Muscle of leg (tissue), 11 donors: ENCODE measurements around the gene RAB36. TPM values are rescaled to one million over a fixed set of nuclear protein-coding genes. Genes with fewer than 3 reads are reported as not detected.

ENCODE experiments used
- DNase-seq: peaks from one replicate; pipeline ENCODE4 v3.0.0; 2013
- H3K27ac ChIP-seq: one replicate; pipeline ENCODE4 v1.5.1; 2013; ENCODE audit warnings: mild to moderate bottlenecking, low read length, control low read depth
- H3K27me3 ChIP-seq: one replicate; pipeline ENCODE4 v1.6.1; 2013; ENCODE audit warnings: low read length; ENCODE audit not compliant: control insufficient read depth, insufficient read depth
- H3K36me3 ChIP-seq: one replicate; pipeline ENCODE4 v1.6.1; 2013; ENCODE audit warnings: low read length; ENCODE audit not compliant: control insufficient read depth, insufficient read depth
- H3K4me1 ChIP-seq: one replicate; pipeline ENCODE4 v1.6.1; 2013; ENCODE audit warnings: low read length; ENCODE audit not compliant: control insufficient read depth, insufficient read depth
- H3K4me3 ChIP-seq: one replicate; pipeline ENCODE4 v1.5.1; 2013; ENCODE audit warnings: low read length, control low read depth
- H3K9me3 ChIP-seq: replicated peaks from 2 replicates; pipeline ENCODE4 v1.6.1; 2013; ENCODE audit warnings: low read depth, low read length; ENCODE audit not compliant: control insufficient read depth
- WGBS: methylation state at CpG from one replicate; pipeline ENCODE4 v1.1.5; 2013; ENCODE audit warnings: missing lambda C conversion rate; ENCODE audit not compliant: insufficient coverage; 5-methylcytosine and 5-hydroxymethylcytosine counted together
- polyA plus RNA-seq, 8 donors: library from polyadenylated mRNA; unstranded; fragments of 120-200 nt; gene quantifications; one replicate each; pipeline versions ENCODE4 v1.2.1 to v1.2.3, GENCODE V29; 2013; ENCODE audit warnings: inconsistent platforms in 1 of 8, low replicate concordance in 1 of 8; ENCODE audit not compliant: insufficient read length in 8 of 8, insufficient read depth in 1 of 8
- total RNA-seq: library from RNA; stranded (reverse); fragments of 120-200 nt; gene quantifications from one replicate; pipeline ENCODE4 v1.2.4, GENCODE V29; 2013

Gene RAB36
- total and polyA plus RNA-seq, 9 donors, result 1.0 to 2.7 (median 1.5) TPM

- Histone ChIP-seq H3K36me3 (no peaks in the 10 kb centered on the region), H3K27ac (no peak overlapping the region), H3K4me3 (no peak overlapping the region), H3K27me3 (peaks cover 7% of the 10 kb centered on the region), H3K9me3 (no peaks in the 10 kb centered on the region), H3K4me1 (peaks cover 2% of the 10 kb centered on the region)
- no peak for DNase-seq
- 89% methylated on average over 3 of the region's 4 CpGs for WGBS
Measured at GRCh38 chr22:23192558-23192957, 47.3 kb downstream of the RAB36 start.

- Histone ChIP-seq H3K27ac (no peak overlapping the region), H3K4me3 (no peak overlapping the region), H3K4me1 (peaks cover under 1% of the 10 kb centered on the region), H3K27me3 (peaks cover 7% of the 10 kb centered on the region), H3K9me3 (no peaks in the 10 kb centered on the region), H3K36me3 (no peaks in the 10 kb centered on the region)
- DNase-seq, result no peak
- WGBS, result 84% methylated on average over 2 of the region's 5 CpGs
Measured at GRCh38 chr22:23193196-23193827, 48.0 kb downstream of the RAB36 start.

GRCh38 chr22:23193882-23194281 lies 48.6 kb downstream of the RAB36 start:
- Histone ChIP-seq H3K27me3 (peaks cover 11% of the 10 kb centered on the region), H3K4me1 (no peaks in the 10 kb centered on the region), H3K27ac (no peak overlapping the region), H3K4me3 (no peak overlapping the region), H3K9me3 (no peaks in the 10 kb centered on the region), H3K36me3 (no peaks in the 10 kb centered on the region)
- 100% methylated on average over 1 of the region's 5 CpGs for WGBS
- no peak for DNase-seq

DNA sequence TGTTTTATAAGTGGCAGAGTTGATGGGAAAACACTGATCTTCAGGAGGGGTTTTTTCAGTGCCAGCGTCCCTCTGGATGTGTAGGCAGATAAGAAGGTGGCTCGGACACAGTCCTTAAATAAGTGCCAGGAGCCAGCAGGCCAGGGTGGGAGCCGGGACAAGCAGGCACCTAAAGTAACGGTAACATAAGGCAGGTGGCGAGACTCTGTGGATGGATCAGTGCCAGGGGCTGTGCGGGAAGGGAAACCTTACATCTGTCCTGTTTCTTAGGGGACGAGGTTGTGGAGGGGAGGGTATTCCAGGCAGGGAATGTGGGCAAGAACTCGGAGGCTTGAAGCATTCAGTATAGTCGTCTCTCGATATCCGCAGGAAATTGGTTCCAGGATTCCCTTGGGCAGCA lies 50.9 kb downstream of the RAB36 start:
- WGBS, result 57% methylated on average over 11 of the region's 11 CpGs
- Histone ChIP-seq H3K9me3 (no peaks in the 10 kb centered on the region), H3K4me1 (peaks cover 4% of the 10 kb centered on the region), H3K4me3 (no peak overlapping the region), H3K36me3 (no peaks in the 10 kb centered on the region), H3K27ac (no peak overlapping the region), H3K27me3 (peaks cover 21% of the 10 kb centered on the region)
- no peak for DNase-seq

DNA sequence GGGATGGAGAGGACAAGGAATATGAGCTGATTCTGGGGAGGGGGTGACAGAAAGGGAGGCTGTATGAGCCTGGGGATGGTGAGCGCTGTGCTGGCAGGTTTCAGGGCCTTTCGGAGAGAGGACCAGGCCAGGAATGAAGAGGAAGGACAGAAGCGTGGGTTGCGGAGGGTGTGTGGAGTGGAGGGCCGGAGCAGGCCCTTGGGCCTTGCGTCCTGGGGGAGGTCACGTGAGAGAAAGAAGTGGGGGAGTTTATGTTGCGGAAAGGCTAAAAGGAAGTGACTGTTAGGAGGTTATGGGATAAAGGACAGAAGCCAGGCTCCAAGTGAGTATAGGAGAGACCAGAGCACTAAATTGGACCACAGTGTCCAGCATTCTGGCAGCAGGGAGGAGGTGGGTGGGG lies 52.6 kb downstream of the RAB36 start:
- Histone ChIP-seq H3K36me3 (no peaks in the 10 kb centered on the region), H3K27me3 (peaks cover 21% of the 10 kb centered on the region), H3K27ac (no peak overlapping the region), H3K9me3 (no peaks in the 10 kb centered on the region), H3K4me3 (no peak overlapping the region), H3K4me1 (peaks cover 4% of the 10 kb centered on the region)
- 85% methylated on average over 8 of the region's 8 CpGs for WGBS
- no peak for DNase-seq

DNA sequence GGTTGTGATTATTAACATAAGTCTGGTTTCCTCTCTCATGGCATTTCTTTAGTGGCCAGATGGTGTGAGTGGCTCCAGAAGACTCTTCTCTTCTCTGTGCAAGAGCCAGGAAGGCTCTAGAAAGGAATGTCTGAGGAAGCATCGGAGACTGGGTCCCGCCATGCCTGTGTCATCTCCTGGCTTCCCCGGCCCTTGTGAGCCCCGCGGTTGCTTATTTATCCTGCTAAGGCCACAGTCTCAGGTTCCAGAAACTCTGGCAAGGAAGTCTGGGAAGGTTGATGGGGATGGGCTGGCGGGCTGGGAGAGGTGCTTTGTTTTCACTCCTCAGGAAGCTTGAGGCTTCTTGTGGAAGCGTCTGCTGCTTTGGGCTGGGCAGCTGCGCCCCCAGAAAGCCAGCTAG lies 53.9 kb downstream of the RAB36 start:
- Histone ChIP-seq H3K4me1 (peaks cover 13% of the 10 kb centered on the region), H3K27ac (no peak overlapping the region), H3K9me3 (no peaks in the 10 kb centered on the region), H3K27me3 (peaks cover 19% of the 10 kb centered on the region), H3K36me3 (no peaks in the 10 kb centered on the region), H3K4me3 (no peak overlapping the region)
- no peak for DNase-seq
- WGBS, result 41% methylated on average over 7 of the region's 8 CpGs

GRCh38 chr22:23200898-23201297 lies 55.6 kb downstream of the RAB36 start:
- WGBS, result 80% methylated on average over 3 of the region's 5 CpGs
- Histone ChIP-seq H3K4me3 (no peak overlapping the region), H3K27me3 (peaks cover 19% of the 10 kb centered on the region), H3K4me1 (peaks cover 30% of the 10 kb centered on the region), H3K9me3 (no peaks in the 10 kb centered on the region), H3K36me3 (no peaks in the 10 kb centered on the region), H3K27ac (no peak overlapping the region)
- no peak for DNase-seq

DNA sequence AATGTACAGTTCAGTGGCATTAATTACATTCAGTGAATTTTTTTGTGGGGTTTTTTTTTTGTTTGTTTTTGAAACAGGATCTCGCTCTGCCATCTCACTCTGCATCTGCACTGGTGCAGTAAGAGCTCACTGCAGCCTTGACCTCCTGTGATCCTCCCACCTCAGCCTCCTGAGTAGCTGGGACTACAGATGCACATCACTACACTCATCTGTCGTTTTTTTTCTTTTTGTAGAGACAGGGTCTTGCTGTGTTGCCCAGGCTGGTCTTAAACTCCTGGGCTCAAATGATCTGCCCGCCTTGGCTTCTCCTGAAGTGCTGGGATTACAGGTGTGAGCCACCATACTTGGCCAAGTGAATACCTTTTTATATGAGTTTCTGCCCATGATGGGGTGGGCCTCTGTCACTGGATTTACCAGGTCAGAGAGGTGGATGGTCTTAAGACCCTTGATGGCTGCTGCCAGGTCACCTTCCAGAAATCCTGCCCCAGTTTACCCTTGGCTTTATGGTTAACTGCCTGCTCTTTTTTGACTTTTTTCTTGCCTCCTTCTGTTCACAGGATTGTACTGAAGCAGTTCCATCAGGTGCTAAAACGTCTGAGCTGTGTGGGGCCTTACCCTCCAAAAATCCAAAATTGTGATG lies 57.7 kb downstream of the RAB36 start:
- Histone ChIP-seq H3K4me3 (no peak overlapping the region), H3K9me3 (no peaks in the 10 kb centered on the region), H3K36me3 (no peaks in the 10 kb centered on the region), H3K27ac (no peak overlapping the region), H3K27me3 (peaks cover 20% of the 10 kb centered on the region), H3K4me1 (peaks cover 35% of the 10 kb centered on the region)
- DNase-seq, result no peak
- 79% methylated on average over 2 of the region's 4 CpGs for WGBS

- Histone ChIP-seq H3K4me1 (peaks cover 37% of the 10 kb centered on the region), H3K36me3 (no peaks in the 10 kb centered on the region), H3K27ac (peak overlapping the region; percentile 3), H3K9me3 (no peaks in the 10 kb centered on the region), H3K27me3 (peaks cover 19% of the 10 kb centered on the region), H3K4me3 (no peak overlapping the region)
- DNase-seq, result peak; percentile 56
- WGBS, result 45% methylated on average over 4 of the region's 7 CpGs
Measured at GRCh38 chr22:23203452-23204124, 58.3 kb downstream of the RAB36 start.

GRCh38 chr22:23204125-23204488 lies 58.8 kb downstream of the RAB36 start:
- H3K27me3 ChIP-seq, result peaks cover 19% of the 10 kb centered on the region
- H3K4me3 ChIP-seq, result no peak overlapping the region
- H3K27ac ChIP-seq, result peak overlapping the region; percentile 3
- DNase-seq, result no peak
- peaks cover 36% of the 10 kb centered on the region for H3K4me1 ChIP-seq
- WGBS, result 83% methylated on average over 7 of the region's 11 CpGs
- no peaks in the 10 kb centered on the region for H3K9me3 ChIP-seq
- no peaks in the 10 kb centered on the region for H3K36me3 ChIP-seq
